VCaP (cell line): Measurements from ENCODE around the gene GABARAP.

ENCODE experiments used
- H3K27ac ChIP-seq: fragments of 450-650 bp; 2 replicates; pipeline ENCODE4 v1.5.1; 2017
- TF ChIP-seq, protein P1 (sequence below): fragments of 450-650 bp; conservative IDR thresholded peaks from 2 replicates; pipeline ENCODE4 v1.5.1; 2017; ENCODE audit warnings: mild to moderate bottlenecking, moderate library complexity

GABARAP gene

DNA sequence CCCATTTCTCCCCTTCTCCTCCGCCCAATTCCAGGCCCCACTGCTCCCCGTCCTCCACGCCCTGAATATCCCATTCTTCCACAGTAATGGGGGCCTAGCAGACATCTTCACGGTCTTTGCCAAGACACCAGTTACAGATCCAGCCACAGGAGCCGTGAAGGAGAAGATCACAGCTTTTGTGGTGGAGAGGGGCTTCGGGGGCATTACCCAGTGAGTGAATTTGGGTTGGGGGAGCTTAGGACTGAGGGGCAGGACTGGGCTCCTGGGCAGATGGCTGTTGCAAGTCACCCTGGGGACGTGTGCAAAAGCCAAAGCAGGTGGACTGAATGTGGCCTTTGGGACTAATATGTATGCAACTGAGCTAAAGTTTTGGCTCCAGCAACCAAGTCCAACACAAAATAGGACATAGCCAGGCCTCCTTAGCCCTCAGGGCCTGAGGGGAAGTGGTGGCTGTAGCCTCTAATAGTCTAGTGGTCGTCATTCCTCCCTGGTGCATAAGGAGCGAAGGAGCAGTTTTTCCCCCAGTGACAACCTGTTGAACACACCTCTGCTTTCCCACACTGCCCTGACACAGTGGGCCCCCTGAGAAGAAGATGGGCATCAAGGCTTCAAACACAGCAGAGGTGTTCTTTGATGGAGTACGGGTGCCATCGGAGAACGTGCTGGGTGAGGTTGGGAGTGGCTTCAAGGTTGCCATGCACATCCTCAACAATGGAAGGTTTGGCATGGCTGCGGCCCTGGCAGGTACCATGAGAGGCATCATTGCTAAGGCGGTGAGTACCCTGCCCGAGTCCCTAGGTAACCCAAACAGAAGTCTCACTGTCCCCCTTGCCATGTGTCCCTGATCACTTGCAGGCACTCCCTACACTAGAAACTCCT lies 19.9 kb downstream of the GABARAP start:
- TF ChIP-seq, protein P1, sequence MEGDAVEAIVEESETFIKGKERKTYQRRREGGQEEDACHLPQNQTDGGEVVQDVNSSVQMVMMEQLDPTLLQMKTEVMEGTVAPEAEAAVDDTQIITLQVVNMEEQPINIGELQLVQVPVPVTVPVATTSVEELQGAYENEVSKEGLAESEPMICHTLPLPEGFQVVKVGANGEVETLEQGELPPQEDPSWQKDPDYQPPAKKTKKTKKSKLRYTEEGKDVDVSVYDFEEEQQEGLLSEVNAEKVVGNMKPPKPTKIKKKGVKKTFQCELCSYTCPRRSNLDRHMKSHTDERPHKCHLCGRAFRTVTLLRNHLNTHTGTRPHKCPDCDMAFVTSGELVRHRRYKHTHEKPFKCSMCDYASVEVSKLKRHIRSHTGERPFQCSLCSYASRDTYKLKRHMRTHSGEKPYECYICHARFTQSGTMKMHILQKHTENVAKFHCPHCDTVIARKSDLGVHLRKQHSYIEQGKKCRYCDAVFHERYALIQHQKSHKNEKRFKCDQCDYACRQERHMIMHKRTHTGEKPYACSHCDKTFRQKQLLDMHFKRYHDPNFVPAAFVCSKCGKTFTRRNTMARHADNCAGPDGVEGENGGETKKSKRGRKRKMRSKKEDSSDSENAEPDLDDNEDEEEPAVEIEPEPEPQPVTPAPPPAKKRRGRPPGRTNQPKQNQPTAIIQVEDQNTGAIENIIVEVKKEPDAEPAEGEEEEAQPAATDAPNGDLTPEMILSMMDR: no peak
- no peak overlapping the region for H3K27ac ChIP-seq

- peak overlapping the region; percentile 81; the same call in 1 of the 2 replicates for H3K27ac ChIP-seq
- TF ChIP-seq, protein P1: no peak
Observed at GRCh38 chr17:7221278-7222092, 20.8 kb downstream of the GABARAP start.

- TF ChIP-seq, protein P1: peak; percentile 55
- H3K27ac ChIP-seq: peak overlapping the region; percentile 81
Observed at GRCh38 chr17:7220593-7221277, 21.5 kb downstream of the GABARAP start.

DNA sequence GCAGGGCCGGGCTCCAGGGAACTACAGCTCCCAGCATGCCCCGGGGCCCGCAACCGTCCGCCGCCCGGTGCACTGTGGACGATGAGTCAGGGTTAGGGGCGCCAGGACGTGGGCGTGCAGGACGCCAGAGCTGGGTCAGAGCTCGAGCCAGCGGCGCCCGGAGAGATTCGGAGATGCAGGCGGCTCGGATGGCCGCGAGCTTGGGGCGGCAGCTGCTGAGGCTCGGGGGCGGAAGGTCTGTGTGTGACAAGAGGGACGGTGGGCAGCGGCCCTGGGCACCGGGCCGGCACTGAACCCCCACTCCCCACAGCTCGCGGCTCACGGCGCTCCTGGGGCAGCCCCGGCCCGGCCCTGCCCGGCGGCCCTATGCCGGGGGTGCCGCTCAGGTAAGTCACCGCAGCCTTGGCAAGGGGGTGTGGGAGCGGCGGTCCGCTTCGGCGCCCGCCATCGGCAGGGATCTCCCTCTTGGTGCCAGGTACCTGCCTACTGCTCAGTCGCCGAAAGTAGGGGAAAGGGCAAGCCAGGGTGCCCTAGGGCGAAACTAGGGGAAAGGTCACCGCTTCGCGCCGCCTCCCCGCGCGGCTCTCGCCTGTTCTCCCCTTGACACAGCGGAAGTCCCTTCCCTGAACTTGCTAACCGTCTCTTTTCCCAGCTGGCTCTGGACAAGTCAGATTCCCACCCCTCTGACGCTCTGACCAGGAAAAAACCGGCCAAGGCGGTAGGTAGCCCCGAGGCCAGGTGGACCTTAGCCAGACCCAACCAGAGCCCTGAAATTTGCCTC lies 22.2 kb downstream of the GABARAP start, which contains the start of the genes ACADVL and DLG4:
Gene ACADVL (plus strand): TSS at position 127 of the 781 bp plus-strand sequence. CDS start 47 bp downstream, at position 174.
Gene DLG4 (minus strand): TSS at position 25 of the 781 bp plus-strand sequence.
- TF ChIP-seq, protein P1: no peak
- peak within 1 kb of the TSS; percentile 81 for H3K27ac ChIP-seq

DNA sequence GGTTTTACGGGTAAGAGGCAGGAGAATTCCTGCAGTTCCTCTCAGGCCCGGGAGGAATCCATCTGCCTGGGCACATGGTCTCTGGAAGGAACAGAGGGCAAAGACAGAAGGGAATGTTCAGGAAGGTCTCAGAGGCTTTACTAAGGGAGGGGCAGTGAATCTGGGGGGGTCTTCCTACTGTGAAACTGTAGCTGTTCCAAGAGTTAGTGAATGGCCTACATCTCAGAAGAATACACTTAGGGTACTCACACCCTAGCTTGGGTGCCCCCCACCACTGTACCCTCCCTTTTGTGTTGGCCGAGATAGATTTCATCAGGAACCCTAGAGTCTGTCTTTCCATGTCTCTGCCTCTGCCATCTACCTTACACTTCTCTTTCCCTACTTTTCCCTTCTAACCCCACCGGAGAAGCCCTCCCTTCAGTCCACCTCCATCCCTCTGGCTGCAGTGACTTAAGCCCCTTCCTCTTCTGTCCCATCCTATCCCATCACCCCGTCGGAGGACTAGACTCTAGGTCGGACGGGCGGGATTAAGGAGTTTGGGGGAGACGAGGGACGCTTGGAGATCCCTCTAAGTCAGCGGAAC lies 22.9 kb downstream of the GABARAP start:
- TF ChIP-seq, protein P1: no peak
- H3K27ac ChIP-seq: peak overlapping the region; percentile 81

DNA sequence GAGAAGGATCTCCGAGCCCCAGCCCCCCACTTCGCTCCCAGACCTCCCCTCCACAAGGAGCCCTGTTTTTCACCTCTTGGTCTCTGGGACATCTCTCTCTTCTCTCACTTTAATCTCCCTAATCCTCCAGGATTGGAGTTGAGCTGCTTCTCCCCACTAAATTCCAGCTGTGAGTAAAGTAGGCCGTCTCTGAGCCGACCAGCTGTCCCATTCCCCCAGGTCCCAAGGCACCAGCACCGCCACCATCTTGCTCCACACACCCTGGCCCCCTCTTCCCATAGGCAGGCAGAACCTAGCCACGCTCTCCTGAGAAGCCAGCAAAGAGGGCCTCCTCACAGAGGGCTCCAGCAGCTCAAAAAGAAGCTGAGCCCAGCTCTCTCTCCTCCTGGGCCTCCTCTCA lies 23.5 kb downstream of the GABARAP start:
- H3K27ac ChIP-seq: no peak overlapping the region
- TF ChIP-seq, protein P1: no peak
